Measurements from ENCODE around the gene PTMA.
"Not testable (repeated sequence)": the region's sequence is repeated elsewhere in the genome, so short reads cannot be mapped to it uniquely, and the experiment has no call there.

PTMA gene

GRCh38 chr2:231717281-231718171, 9.2 kb downstream of the PTMA start:
- no peak for DNase-seq

DNA sequence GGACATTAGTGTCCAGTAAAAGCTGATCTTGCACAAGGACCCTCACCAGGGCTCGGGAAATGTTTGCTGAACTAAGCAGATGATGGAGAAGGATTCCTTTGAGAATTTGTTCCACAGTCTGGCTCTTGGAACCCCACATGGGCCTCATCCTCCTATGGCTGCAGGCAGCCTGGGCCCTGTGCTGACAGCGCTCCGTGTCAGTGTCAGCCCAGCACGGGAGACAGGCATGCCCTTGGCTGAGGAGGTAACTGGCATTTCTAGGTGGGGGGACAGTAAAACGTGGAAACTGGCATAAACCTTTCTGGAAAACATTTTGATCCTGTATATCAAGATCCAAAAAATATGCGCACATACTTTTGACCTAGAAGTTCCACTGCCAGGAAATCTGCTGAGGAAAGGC, 10.5 kb downstream of the PTMA start:
- DNase-seq: no peak

DNA sequence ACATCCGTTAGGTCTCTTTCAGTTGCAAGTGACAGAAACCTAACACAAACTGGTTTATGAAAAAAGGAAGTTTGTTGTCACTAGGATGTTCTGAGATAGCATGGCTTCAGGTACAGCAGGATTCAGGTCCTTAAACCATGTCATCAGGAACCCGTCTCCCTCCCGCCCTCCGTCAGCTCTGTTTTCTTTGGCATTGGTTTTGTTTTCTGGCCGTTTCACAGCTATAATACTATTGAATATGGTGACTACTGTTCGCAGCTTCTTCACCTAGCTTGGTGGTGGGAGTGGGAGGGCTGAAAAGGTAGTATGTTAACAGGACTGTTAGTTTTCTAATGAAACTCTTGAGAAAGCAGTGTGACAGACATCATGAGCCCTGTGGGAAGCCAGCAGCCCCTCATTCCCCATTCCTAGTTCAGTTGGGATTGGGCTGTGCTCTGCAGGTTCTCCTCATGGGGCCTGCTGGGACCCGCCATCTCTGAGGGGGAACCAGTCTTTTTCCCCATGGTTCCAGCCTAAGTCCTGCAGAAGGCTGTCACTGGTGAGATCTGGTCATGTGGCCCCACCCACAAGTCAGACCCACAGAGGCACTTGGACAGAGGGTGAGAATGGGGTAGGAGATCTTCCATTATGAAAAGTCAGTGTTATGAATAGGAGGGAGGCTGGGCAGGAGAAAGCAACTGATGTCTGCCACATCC, 12.1 kb downstream of the PTMA start:
- no peak for DNase-seq

DNA sequence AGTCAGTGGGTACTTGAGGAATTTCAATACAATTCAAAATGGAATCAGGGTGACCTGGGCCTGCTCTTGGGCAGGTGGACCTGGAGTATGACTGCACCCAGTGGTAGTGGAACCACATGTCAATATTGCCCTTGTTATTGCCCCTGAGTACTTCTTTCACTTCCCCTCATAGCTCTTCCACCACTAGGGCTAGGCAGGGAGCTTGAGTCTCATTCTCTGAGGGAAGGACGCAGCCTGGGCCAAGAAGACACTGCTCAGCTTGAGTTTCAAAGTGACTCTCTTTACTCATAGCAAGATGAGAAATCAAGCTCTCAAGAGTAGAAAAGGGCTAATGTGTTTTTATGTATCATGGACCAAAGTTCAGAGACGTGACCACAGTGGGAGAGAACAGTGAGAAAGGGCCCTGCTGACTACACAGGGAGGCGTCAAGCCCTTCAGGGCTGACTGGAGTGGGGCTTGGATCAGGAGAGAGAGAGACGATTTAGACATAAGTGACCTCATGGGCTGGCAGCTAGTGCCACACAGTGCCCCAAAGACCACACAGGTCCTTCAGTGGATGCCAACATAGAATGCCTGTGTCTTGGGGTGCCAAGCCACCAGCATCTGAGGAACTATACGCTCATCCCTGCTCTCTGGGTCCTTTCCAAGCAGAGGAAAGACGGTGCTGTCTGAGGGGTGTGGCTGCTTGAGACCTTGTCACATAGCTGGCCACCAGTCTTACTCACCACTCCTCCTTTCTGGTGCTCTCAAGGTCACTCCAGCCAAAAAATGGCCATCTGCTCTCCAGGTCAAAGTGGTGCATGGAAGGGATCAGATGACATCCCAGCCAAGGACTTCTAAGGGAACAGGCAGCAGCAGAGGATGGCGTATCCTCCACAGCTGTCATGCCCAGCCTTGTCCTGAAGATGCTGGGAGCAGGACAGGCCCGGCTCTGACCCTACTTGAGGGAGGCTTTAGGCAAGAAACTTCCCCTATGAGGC, 13.0 kb downstream of the PTMA start:
- no peak for DNase-seq

DNA sequence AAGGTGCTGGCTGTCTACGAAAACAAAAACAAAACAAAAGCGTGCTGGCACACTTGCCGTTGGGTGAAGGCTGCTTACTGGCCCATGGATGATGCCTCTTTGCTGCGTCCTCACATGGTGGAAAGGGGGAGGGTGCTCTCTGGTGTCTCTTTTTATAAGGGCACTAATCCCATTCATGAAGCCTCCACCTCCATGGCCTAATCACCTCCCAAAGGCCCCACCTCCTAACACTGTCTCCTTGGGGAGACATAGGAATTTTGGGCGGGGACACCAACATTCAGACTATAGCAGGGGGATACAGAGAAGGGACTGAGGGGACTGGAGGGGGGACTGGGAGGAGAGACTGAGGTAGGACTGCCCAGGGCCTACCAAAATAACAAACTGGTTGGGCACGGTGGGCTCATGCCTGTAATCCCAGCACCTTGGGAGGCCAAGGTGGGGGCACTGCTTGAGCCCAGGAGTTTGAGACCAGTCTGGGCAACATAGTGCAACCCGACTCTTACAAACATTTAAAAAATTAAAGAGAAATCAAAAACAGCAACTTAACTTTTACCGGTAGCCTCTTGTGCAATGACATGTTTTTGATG, 14.5 kb downstream of the PTMA start:
- no peak for DNase-seq

GRCh38 chr2:231725476-231725875, 17.2 kb downstream of the PTMA start:
- no peak for DNase-seq

- no peak for DNase-seq
Observed at GRCh38 chr2:231726276-231726675, 18.0 kb downstream of the PTMA start.

- DNase-seq: no peak
Observed at GRCh38 chr2:231727621-231728020, 19.3 kb downstream of the PTMA start.

- DNase-seq: no peak
Observed at GRCh38 chr2:231732604-231733003, 24.3 kb downstream of the PTMA start.

DNA sequence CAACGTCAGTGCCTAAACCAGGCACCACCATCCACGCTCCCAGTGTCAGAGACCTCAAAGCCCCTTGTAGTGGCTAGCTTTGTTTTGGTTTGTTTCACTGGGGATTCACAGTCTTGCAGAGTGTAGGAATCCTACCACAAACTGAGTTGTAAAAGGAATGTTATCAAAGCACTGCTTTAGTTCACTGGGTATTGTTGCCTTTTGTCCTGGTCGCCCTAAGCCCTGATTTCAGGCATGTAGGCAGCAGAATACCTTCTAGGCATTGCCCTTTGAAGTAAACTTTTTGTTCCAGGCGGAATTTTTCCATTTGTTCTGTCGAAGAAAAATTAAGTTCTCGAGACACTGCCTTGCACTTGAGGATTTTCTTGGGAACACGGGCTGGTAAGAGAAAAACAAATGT, 29.4 kb downstream of the PTMA start:
- DNase-seq: no peak

GRCh38 chr2:231743376-231744116, 35.2 kb downstream of the PTMA start:
- DNase-seq: no peak

DNA sequence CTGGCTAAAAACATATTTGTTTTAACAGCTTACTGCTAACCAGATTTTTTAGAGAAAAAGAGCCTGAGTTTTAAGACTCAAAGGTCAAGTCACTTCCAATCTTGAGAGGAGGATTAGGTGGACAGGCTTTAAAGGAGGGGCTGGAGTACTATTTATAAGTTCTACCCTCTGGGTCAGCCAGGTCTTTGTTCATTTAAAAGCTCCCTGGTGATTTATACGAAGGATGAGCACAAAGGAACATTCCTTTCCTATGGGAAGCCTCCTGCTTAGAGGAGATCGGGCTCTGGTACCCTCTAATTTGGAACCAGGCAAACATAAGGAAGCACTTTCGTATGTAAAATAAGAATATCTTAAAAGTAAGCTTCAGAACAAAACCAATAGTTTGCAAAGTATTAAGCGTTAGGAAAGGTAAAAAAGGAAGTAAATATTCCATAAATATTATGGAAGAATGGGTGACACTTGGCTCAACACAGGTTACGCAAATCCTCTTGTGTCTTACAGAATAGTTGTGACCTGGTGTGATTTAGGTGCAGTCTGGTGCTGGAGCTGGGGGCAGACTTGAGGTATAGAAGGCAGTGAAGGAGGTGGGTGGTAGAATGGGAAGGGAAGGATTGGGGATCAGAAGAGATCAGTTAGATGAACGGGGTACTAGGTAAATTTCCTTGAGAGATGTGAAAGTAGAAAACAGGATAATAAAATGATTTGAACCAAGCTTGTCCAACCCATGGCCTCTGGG, 37.1 kb downstream of the PTMA start:
- DNase-seq: no peak

DNA sequence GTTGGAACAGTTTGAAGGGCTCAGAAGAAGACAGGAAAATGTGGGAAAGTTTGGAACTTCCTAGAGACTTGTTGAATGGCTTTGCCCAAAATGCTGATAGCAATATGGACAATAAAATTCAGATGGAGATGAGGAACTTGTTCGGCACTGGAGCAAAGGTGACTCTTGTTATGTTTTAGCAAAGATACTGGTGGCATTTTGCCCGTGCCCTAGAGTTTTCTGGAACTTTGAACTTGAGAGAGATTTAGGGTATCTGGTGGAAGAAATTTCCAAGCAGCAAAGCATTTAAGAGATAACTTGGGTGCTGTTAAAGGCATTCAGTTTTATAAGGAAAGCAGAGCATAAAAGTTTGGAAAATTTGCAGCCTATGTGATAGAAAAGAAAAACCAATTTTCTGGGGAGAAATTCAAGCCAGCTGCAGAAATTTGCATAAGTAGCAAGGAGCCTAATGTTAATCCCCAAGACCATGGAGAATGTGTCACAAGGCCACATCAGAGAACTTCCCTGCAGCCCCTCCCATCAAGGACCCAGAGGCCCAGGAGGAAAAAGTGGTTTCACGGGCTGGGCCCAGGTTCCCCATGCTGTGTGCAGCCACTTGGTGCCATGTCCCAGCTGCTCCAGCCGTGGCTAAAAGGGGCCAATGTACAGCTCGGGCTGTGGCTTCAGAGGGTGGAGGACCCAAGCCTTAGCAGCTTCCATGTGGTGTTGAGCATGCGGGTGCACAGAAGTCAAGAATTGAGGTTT, 40.0 kb downstream of the PTMA start:
- DNase-seq: not testable (repeated sequence)

DNA sequence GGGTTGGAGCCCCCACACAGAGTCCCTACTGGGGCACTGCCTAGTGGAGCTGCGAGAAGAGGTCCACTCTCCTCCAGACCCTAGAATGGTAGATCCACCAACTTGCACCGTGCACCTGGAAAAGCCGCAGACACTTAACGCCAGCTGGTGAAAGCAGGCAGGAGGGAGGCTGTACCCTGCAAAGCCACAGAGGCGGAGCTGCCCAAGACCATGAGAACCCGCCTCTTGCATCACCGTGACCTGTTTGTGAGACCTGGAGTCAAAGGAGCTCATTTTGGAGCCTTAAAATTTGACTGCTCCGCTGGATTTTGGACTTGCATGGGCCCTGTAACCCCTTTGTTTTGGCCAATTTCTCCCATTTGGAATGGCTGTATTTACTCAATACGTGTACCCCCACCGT, 40.7 kb downstream of the PTMA start:
- DNase-seq: not testable (repeated sequence)

- no peak for DNase-seq
Observed at GRCh38 chr2:231751042-231751815, 42.9 kb downstream of the PTMA start.

DNA sequence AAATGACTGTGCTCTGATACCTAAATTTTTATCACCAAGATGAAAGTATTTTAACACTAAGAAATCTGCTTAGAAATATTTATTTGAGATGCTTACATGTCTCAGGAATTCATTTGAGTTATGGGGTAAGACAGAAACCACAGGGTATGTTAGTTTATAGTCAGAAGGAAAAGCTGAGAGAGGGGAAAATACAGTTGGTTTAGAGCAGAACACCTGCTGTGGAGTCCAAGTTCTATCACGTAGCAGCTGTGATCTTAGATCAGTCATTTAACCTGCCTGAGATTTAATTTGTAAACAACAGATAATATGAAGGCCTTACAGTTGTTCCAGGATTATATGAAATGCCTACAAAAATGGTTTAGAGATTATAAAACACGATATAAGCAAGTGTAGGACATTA, 43.7 kb downstream of the PTMA start:
- no peak for DNase-seq

GRCh38 chr2:231761735-231762134, 53.4 kb downstream of the PTMA start:
- no peak for DNase-seq

Measured in stimulated activated CD4-positive, alpha-beta T cell treated with anti-CD3 and anti-CD28 coated beads, Interleukin-12 subunit alpha, Interleukin-12 subunit beta, amount 100 ng/mL, for 4 hours (primary cell).